Naive B cell (primary cell): ENCODE results near the gene RIIAD1. TPM values are rescaled to one million over a fixed set of nuclear protein-coding genes. Genes with fewer than 3 reads are reported as not detected.
A peak's percentile ranks its signal among the peaks of the same experiment; 100 is the strongest.
"Not testable (repeated sequence)": the region's sequence is repeated elsewhere in the genome, so short reads cannot be mapped to it uniquely, and the experiment has no call there.

Source experiments
- ATAC-seq, 2 donors: fragments of 150-1000 bp; cut with Tn5 transposase; 2 replicates each; pipeline ENCODE4 v1.10.0; 2021; ENCODE audit warnings: low read depth in 2 of 2, mild to moderate bottlenecking in 2 of 2, moderate library complexity in 2 of 2
- DNase-seq: peaks from one replicate; pipeline ENCODE4 v3.0.0; 2022
- H3K27ac Mint-ChIP-seq, 6 donors: one replicate each; pipeline ENCODE4 v1.8.0; 2020 to 2022; ENCODE audit warnings: mild to moderate bottlenecking in 6 of 6, mixed read lengths in 6 of 6, moderate library complexity in 5 of 6, inconsistent platforms in 2 of 6
- H3K27me3 Mint-ChIP-seq, 3 donors: one replicate each; pipeline ENCODE4 v1.8.0; 2021 to 2022; ENCODE audit warnings: mixed read lengths in 3 of 3, mild to moderate bottlenecking in 1 of 3
- H3K36me3 Mint-ChIP-seq, 2 donors: one replicate each; pipeline ENCODE4 v1.8.0; 2020 to 2022; ENCODE audit warnings: mixed read lengths in 2 of 2, inconsistent platforms in 1 of 2, mild to moderate bottlenecking in 1 of 2
- H3K4me1 Mint-ChIP-seq, 3 donors: one replicate each; pipeline ENCODE4 v1.8.0; 2020 to 2022; ENCODE audit warnings: mixed read lengths in 3 of 3, inconsistent platforms in 1 of 3, mild to moderate bottlenecking in 1 of 3, moderate library complexity in 1 of 3
- H3K4me3 Mint-ChIP-seq, 8 donors: one replicate each; pipeline ENCODE4 v1.8.0; 2020 to 2022; ENCODE audit warnings: mild to moderate bottlenecking in 8 of 8, mixed read lengths in 8 of 8, moderate library complexity in 8 of 8, inconsistent platforms in 2 of 8
- H3K9me3 Mint-ChIP-seq, 7 donors: one replicate each; pipeline ENCODE4 v1.8.0; 2020 to 2022; ENCODE audit warnings: mixed read lengths in 7 of 7, mild to moderate bottlenecking in 5 of 7, inconsistent platforms in 2 of 7, moderate library complexity in 1 of 7
- polyA plus RNA-seq, 6 donors: library from polyadenylated mRNA; unstranded; fragments of 300-500 nt; fragmentation: Illumina TruSeq; gene quantifications; one replicate each; pipeline ENCODE4 v1.2.3, GENCODE V29; 2021; ENCODE audit warnings: low read depth in 6 of 6

RIIAD1 gene
- polyA plus RNA-seq, 6 donors from 2014 or later, result not detected

DNA sequence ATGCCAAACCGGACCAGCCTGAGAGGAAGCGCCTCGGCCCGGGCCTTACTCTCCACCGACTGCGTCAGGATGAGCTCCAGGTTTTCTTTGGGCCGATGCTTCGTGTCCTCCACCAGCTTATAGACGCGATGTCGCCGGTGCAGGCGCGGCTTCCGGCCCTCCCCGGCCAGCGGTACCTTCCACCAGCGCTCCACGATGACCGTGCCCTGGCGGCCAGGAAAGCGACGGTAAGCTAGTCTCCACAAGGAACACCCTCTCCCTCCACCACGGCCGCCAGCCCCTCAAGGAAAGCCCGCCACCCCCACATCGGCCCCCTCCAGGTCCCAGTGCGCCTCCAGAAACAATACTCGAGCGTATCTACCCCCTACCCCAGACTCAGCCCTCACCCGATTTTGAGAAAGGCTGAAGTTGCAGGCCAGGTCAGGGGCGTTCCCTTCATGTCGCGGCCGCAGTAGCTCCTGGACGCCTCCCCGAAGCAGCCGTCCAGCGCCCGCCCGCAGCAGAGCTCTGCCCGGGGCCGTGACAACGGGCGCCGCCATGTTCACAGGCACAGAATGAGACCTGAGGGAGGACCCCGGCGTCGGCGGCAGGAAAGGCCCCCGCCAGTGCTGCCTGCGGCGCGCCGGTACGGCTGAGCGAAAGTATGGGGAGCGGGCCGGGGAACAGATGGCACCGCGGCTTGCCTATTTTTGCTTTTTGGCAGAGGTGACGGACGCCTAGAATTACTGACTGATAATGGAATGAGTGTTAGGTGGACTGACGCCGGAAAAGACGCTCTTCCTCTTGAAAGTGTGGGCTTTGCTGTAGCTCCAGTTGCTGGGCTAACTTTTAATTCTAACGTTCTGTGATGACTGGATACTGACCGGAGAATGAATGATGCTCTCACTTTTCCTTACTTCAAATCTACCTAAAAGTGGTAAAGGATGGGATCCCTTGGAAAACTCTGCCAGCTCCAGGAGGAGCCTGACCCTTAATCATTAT is 41.9 kb downstream of the RIIAD1 start, which contains the start of gene MRPL9:
MRPL9 (minus strand) TSS at position 556 of the 981 bp plus-strand sequence; CDS start at position 539, 17 bp downstream.
- H3K36me3 Mint-ChIP-seq, result peaks cover 0 to 7% of the 10 kb centered on the region in 2 donors
- peak; percentile 98 to 99 for ATAC-seq
- H3K27ac Mint-ChIP-seq, result peak within 1 kb of the TSS; percentile 86 to 97 (median 96)
- H3K4me3 Mint-ChIP-seq, result peak within 1 kb of the TSS; percentile 92 to 98 (median 95)
- H3K27me3 Mint-ChIP-seq, result no peaks in the 10 kb centered on the region
- peak; percentile 81 for DNase-seq
- H3K9me3 Mint-ChIP-seq, result no peaks in the 10 kb centered on the region
- H3K4me1 Mint-ChIP-seq, result peaks cover 18 to 29% (median 24%) of the 10 kb centered on the region in 3 donors

DNA sequence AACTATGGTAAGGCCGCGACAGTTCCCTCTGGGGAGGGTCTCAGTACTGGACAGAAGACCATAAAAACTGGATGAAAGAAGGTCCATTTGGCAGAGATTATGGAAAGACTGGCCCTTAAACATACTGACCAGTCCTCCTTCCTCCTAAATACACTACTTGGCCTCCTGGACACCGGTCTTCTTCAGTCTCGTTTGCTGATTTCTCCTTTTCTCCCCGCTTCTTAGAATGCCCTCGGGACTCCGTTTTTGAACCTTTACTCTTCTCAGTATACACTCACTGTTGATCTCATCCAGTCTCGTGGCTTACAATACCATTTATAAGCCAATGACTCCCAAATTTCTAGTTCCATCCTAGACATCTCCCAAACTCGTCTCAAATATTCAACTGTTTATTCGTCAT is 42.7 kb downstream of the RIIAD1 start:
- Mint-ChIP-seq H3K4me1 (peaks cover 18 to 29% (median 24%) of the 10 kb centered on the region in 3 donors), H3K27me3 (no peaks in the 10 kb centered on the region), H3K9me3 (no peaks in the 10 kb centered on the region), H3K27ac (peak overlapping the region; percentile 86 to 97 (median 96)), H3K4me3 (peak overlapping the region; percentile 92 to 98 (median 95)), H3K36me3 (peaks cover 0 to 6% of the 10 kb centered on the region in 2 donors)
- ATAC-seq (no peak), DNase-seq (no peak)

DNA sequence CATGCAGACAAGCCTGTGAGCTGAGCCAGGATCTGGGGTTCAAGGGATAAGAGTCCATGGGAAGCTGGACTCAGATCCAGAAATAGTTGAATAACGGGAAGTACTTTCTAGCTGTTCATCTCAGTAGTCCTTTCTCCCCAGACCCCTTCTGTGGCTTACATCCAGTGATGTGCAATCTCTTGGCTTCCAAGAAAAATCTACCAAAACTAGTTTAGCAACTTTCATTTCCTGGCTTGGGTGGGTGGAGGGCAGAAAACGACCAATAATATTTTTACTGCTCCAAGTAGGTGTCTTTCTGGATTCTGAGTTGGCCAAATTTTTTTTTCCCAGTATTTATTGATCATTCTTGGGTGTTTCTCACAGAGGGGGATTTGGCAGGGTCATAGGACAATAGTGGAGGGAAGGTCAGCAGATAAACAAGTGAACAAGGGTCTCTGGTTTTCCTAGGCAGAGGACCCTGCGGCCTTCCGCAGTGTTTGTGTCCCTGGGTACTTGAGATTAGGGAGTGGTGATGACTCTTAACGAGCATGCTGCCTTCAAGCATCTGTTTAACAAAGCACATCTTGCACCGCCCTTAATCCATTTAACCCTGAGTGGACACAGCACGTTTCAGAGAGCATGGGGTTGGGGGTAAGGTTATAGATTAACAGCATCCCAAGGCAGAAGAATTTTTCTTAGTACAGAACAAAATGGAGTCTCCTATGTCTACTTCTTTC is 47.2 kb downstream of the RIIAD1 start:
- not testable (repeated sequence) for H3K27ac Mint-ChIP-seq, DNase-seq, H3K9me3 Mint-ChIP-seq, H3K36me3 Mint-ChIP-seq, H3K27me3 Mint-ChIP-seq, ATAC-seq
- H3K4me1 Mint-ChIP-seq, result peaks cover 10 to 14% (median 10%) of the 10 kb centered on the region in 3 donors
- H3K4me3 Mint-ChIP-seq, result peak overlapping the region in 1 of 8 donors; percentile 3

DNA sequence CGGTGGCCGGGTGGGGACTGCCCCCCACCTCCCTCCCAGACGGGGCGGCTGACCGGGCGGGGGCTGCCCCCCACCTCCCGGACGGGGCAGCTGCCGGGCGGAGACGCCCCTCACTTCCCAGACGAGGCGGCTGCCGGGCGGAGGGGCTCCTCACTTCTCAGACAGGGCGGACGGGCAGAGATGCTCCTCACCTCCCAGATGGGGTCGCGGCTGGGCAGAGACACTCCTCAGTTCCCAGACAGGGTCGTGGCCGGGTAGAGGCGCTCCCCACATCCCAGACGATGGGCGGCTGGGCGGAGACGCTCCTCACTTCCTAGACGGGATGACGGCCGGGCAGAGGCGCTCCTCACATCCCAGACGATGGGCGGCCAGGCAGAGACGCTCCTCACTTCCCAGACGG is 47.9 kb downstream of the RIIAD1 start:
- not testable (repeated sequence) for H3K4me1 Mint-ChIP-seq, H3K4me3 Mint-ChIP-seq, ATAC-seq, H3K27ac Mint-ChIP-seq, H3K27me3 Mint-ChIP-seq, H3K36me3 Mint-ChIP-seq, H3K9me3 Mint-ChIP-seq, DNase-seq

DNA sequence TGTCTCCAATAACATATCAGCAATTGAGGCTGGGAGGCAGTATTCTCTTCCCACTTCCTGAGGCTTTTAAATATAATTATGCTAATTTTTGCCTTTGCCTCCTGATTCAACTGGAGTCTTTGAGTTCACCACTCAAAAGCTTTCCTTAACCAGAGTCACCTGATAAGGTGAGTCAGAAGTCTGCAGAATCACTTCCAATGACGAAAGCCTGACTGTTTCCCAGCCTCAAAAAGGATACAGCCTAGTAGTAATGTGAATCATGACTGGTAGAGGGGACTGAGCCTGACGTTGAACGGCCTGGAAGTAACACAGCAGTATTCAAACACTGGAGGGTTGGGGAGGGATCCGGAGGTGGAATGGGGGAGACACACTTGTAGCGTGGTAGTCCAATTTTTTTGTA is 52.4 kb downstream of the RIIAD1 start:
- H3K4me3 Mint-ChIP-seq, result peak overlapping the region in 1 of 8 donors; percentile 5

DNA sequence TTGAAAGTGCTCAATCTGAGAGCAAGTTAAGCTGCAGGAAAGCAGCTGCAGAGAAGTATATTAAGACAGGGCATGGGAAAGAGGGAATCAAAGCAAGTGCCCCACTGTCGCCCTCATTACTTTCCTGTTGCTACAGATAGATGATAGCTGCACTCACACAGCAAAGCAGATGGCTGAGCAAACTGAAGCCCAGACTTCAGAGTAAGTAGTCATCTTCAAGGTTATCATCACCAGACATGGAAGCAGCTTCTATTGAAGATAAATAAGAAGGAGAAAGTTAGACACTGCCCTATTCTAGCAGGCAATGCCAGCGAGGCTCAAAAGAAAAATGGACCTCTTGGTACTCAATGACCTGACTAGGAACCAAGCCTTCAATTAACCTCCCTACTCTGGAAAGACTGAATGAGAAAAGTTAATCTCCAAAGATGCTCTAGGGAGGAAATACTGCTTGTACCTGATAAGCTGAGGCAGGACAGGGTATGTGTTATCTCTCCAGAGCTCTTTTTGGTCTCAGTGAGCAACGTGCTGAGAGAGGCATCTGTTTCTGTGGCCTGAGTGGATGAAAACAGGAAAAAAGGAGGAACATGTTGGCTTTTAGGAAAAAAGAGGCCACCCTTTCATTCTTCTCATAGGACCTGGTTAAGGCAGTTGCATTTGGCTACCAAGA is 53.1 kb downstream of the RIIAD1 start:
- H3K27ac Mint-ChIP-seq, result no peak overlapping the region
- DNase-seq (no peak), ATAC-seq (no peak)
- no peaks in the 10 kb centered on the region for H3K27me3 Mint-ChIP-seq
- H3K36me3 Mint-ChIP-seq, result peaks cover 22 to 24% of the 10 kb centered on the region in 2 donors
- H3K4me3 Mint-ChIP-seq, result no peak overlapping the region
- no peaks in the 10 kb centered on the region for H3K4me1 Mint-ChIP-seq
- H3K9me3 Mint-ChIP-seq, result no peaks in the 10 kb centered on the region

More for the DNA sequence above, 52.4 kb downstream of the RIIAD1 start:
- Mint-ChIP-seq H3K9me3 (no peaks in the 10 kb centered on the region), H3K27ac (no peak overlapping the region), H3K36me3 (peaks cover 15 to 17% of the 10 kb centered on the region in 2 donors), H3K4me1 (no peaks in the 10 kb centered on the region), H3K27me3 (no peaks in the 10 kb centered on the region)
- no peak for ATAC-seq
- DNase-seq, result no peak

DNA sequence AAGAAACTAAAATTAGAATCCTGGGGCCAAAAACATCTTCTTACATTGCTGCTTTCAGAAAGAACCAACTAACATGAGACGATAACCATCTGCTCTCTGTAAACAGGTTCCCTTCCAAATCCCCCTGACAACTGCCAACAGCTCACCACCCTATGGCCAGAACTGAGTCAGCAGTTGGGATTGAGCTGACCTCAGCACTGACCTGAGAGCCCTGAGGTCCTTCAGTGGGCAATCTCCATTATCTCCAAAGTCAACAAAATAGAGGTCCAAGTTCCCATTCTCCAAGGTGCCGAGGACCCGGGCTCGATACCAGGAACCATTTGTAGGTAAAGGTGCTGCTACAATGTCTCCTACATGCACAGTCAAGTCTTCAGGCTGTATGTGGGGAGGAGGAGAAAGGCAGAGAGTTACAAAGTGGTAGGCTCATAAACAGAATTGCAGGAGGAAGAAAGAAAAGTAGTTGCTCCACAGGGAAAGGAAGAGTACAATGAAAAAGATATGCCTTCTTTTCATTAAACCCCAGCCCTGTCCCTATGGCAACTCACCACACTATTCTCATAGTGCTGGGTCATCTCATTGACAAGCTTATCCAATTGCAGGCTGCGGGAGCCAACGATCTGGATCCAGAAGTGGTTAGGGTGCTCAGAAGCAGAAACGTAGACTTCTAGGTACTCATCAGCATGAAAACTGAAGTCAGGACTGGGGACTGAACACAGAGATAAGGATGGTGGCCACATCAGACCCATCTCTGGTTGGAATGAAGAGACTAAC is 54.8 kb downstream of the RIIAD1 start:
- H3K27ac Mint-ChIP-seq, result no peak overlapping the region
- DNase-seq, result no peak
- H3K36me3 Mint-ChIP-seq, result peaks cover 23 to 33% of the 10 kb centered on the region in 2 donors
- no peak overlapping the region for H3K4me3 Mint-ChIP-seq
- ATAC-seq, result no peak
- no peaks in the 10 kb centered on the region for H3K9me3 Mint-ChIP-seq
- H3K27me3 Mint-ChIP-seq, result no peaks in the 10 kb centered on the region
- no peaks in the 10 kb centered on the region for H3K4me1 Mint-ChIP-seq

DNA sequence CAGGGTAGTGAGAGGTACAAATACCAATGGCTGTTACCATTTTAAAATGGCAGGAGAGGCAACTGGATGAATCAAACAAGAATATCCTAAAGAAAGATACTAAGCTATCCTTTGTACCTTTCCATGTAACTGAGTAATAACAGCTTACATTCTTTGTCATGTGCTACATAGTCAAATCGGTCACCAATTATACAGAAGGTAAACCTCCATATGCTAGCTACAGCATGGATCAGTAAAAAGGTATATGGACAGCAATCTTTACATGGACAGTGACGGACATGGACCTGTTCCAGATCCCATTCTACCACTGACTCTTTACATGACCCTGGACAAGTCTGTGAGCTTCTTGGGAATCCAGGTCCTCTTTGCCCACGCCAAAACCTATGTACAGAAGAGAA is 55.3 kb downstream of the RIIAD1 start:
- DNase-seq, result no peak

DNA sequence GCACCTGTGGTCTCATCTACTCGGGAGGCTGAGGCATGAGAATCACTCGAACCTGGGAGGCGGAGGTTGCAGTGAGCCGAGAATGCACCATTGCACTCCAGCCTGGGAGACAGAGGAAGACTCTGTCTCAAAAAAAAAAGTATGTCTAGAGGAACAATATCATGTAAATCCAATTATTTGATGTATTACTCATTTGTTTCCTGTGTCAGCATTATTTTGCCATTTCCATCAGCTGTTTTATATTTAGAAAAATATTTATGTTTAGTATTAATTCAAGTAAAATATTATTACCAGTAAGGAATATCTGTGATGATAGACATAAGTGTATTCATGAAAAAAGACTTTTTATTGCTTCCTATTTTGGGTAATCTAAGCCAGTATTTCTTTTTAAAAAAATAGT is 56.0 kb downstream of the RIIAD1 start:
- H3K36me3 Mint-ChIP-seq, result peaks cover 23 to 33% of the 10 kb centered on the region in 2 donors

More for the DNA sequence above, 55.3 kb downstream of the RIIAD1 start:
- H3K4me3 Mint-ChIP-seq, result no peak overlapping the region
- ATAC-seq, result no peak
- H3K4me1 Mint-ChIP-seq, result no peaks in the 10 kb centered on the region
- H3K27me3 Mint-ChIP-seq, result no peaks in the 10 kb centered on the region
- peaks cover 23 to 33% of the 10 kb centered on the region in 2 donors for H3K36me3 Mint-ChIP-seq
- H3K9me3 Mint-ChIP-seq, result no peaks in the 10 kb centered on the region
- no peak overlapping the region for H3K27ac Mint-ChIP-seq

More for the DNA sequence above, 56.0 kb downstream of the RIIAD1 start:
- H3K4me3 Mint-ChIP-seq, result no peak overlapping the region
- no peaks in the 10 kb centered on the region for H3K4me1 Mint-ChIP-seq
- ATAC-seq (no peak), DNase-seq (no peak)
- no peak overlapping the region for H3K27ac Mint-ChIP-seq
- H3K9me3 Mint-ChIP-seq, result no peaks in the 10 kb centered on the region
- no peaks in the 10 kb centered on the region for H3K27me3 Mint-ChIP-seq

Other genes starting within 250 kb of the RIIAD1 start
- gene CGN, start 210.1 kb upstream of the RIIAD1 start, polyA plus RNA-seq, result under 1 TPM in 3 of 6 donors, not detected in 3; 0.07 to 0.43 (median 0.13) TPM
- gene TUFT1, start 181.2 kb upstream of the RIIAD1 start, polyA plus RNA-seq, result 1 to 10 TPM in 4 of 6 donors, under 1 TPM in 1, not detected in 1; 0.43 to 1.6 (median 1.1) TPM
- gene SNX27, start 109.5 kb upstream of the RIIAD1 start, polyA plus RNA-seq, result 10 to 100 TPM in 5 of 6 donors, 1 to 10 TPM in 1; 4.2 to 17.2 (median 13.1) TPM
- not detected for gene CELF3, start 4.7 kb upstream of the RIIAD1 start, polyA plus RNA-seq
- gene MRPL9, start 42.0 kb downstream of the RIIAD1 start, polyA plus RNA-seq, result 100 to 1,000 TPM; 126 to 160 (median 142) TPM
- 1 to 10 TPM; 3.9 to 9.2 (median 6.9) TPM for gene TDRKH, start 69.0 kb downstream of the RIIAD1 start, polyA plus RNA-seq
- gene LINGO4, start 83.9 kb downstream of the RIIAD1 start, polyA plus RNA-seq, result not detected
- gene RORC, start 110.3 kb downstream of the RIIAD1 start, polyA plus RNA-seq, result under 1 TPM in 1 of 6 donors, not detected in 5; 0.08 TPM
- gene C2CD4D, start 118.3 kb downstream of the RIIAD1 start, polyA plus RNA-seq, result under 1 TPM in 3 of 6 donors, not detected in 3; 0.16 to 0.27 (median 0.22) TPM
- not detected for gene THEM5, start 132.2 kb downstream of the RIIAD1 start, polyA plus RNA-seq
- gene THEM4, start 188.0 kb downstream of the RIIAD1 start, polyA plus RNA-seq, result 10 to 100 TPM in 2 of 6 donors, 1 to 10 TPM in 4; 6.6 to 11.9 (median 8.1) TPM